HEK293 (cell line): ENCODE results near the gene MCF2L.

Experiments
- SP2 ChIP-seq: fragments of 450-650 bp; formaldehyde crosslinking; IDR thresholded peaks from 2 replicates; pipeline ENCODE4 v1.5.1; 2016; ENCODE audit warnings: missing biosample characterization, missing genetic modification characterization
- ZFP37 ChIP-seq: fragments of 450-650 bp; formaldehyde crosslinking; IDR thresholded peaks from 2 replicates; pipeline ENCODE4 v1.5.1; 2016; ENCODE audit warnings: missing biosample characterization, missing genetic modification characterization
- ZNF140 ChIP-seq: fragments of 450-650 bp; formaldehyde crosslinking; IDR thresholded peaks from 2 replicates; pipeline ENCODE4 v1.5.1; 2016; ENCODE audit warnings: missing biosample characterization, missing genetic modification characterization
- ZNF274 ChIP-seq, 2 experiments: fragments of 200-500 bp in 1 of 2; fragments of 450-650 bp in 1 of 2; sonication (Bioruptor generic) in 1 of 2; formaldehyde crosslinking in 1 of 2; IDR thresholded peaks; 2 replicates each; pipeline versions ENCODE4 v1.5.1 to v1.6.1; 2014 to 2016; ENCODE audit warnings: borderline replicate concordance in 1 of 2, inconsistent platforms in 1 of 2, low read length in 1 of 2, missing biosample characterization in 1 of 2, missing genetic modification characterization in 1 of 2
- ZNF423 ChIP-seq: fragments of 450-650 bp; formaldehyde crosslinking; IDR thresholded peaks from 2 replicates; pipeline ENCODE4 v1.5.1; 2016; ENCODE audit warnings: missing biosample characterization, missing genetic modification characterization
- ZSCAN23 ChIP-seq: fragments of 450-650 bp; formaldehyde crosslinking; IDR thresholded peaks from 2 replicates; pipeline ENCODE4 v1.5.1; 2016; ENCODE audit warnings: missing biosample characterization, missing genetic modification characterization
- TF ChIP-seq, protein P1 (sequence below): fragments of 450-650 bp; formaldehyde crosslinking; IDR thresholded peaks from 2 replicates; pipeline ENCODE4 v1.5.1; 2016; ENCODE audit warnings: missing biosample characterization, missing genetic modification characterization
- TF ChIP-seq, protein P2 (sequence below): fragments of 450-650 bp; formaldehyde crosslinking; IDR thresholded peaks from 2 replicates; pipeline ENCODE4 v1.5.1; 2016; ENCODE audit warnings: missing biosample characterization, missing genetic modification characterization
- TF ChIP-seq, protein P3 (sequence below): fragments of 450-650 bp; formaldehyde crosslinking; IDR thresholded peaks from 2 replicates; pipeline ENCODE4 v1.5.1; 2016; ENCODE audit warnings: missing biosample characterization, missing genetic modification characterization
- TF ChIP-seq, protein P4 (sequence below): fragments of 450-650 bp; IDR thresholded peaks from 2 replicates; pipeline ENCODE4 v1.5.1; 2018; ENCODE audit warnings: missing biosample characterization, missing genetic modification characterization
- TF ChIP-seq, protein P5 (sequence below): fragments of 450-650 bp; formaldehyde crosslinking; IDR thresholded peaks from 2 replicates; pipeline ENCODE4; 2016; ENCODE audit warnings: missing biosample characterization, missing genetic modification characterization

DNA sequence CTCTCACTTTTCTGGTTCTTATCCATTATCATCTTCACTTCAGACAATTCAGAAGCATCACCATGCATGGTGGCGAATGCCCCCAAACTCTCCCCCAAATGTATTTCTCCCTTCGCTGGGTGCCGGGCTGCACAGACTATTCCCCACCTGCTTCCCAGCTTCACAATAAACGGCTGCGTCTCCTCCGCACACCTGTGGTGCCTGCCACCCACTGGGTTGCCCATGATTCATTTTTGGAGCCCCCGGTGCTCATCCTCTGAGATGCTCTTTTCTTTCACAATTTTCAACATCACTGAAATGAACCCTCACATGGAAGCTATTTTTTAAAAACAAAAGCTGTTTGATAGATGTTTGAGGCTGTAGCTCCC, 150.8 kb downstream of the MCF2L start:
- TF ChIP-seq, protein P1, sequence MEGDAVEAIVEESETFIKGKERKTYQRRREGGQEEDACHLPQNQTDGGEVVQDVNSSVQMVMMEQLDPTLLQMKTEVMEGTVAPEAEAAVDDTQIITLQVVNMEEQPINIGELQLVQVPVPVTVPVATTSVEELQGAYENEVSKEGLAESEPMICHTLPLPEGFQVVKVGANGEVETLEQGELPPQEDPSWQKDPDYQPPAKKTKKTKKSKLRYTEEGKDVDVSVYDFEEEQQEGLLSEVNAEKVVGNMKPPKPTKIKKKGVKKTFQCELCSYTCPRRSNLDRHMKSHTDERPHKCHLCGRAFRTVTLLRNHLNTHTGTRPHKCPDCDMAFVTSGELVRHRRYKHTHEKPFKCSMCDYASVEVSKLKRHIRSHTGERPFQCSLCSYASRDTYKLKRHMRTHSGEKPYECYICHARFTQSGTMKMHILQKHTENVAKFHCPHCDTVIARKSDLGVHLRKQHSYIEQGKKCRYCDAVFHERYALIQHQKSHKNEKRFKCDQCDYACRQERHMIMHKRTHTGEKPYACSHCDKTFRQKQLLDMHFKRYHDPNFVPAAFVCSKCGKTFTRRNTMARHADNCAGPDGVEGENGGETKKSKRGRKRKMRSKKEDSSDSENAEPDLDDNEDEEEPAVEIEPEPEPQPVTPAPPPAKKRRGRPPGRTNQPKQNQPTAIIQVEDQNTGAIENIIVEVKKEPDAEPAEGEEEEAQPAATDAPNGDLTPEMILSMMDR (tag by site-specific recombination): no peak
- TF ChIP-seq ZSCAN23 (tag by site-specific recombination): no peak
- TF ChIP-seq, protein P2, sequence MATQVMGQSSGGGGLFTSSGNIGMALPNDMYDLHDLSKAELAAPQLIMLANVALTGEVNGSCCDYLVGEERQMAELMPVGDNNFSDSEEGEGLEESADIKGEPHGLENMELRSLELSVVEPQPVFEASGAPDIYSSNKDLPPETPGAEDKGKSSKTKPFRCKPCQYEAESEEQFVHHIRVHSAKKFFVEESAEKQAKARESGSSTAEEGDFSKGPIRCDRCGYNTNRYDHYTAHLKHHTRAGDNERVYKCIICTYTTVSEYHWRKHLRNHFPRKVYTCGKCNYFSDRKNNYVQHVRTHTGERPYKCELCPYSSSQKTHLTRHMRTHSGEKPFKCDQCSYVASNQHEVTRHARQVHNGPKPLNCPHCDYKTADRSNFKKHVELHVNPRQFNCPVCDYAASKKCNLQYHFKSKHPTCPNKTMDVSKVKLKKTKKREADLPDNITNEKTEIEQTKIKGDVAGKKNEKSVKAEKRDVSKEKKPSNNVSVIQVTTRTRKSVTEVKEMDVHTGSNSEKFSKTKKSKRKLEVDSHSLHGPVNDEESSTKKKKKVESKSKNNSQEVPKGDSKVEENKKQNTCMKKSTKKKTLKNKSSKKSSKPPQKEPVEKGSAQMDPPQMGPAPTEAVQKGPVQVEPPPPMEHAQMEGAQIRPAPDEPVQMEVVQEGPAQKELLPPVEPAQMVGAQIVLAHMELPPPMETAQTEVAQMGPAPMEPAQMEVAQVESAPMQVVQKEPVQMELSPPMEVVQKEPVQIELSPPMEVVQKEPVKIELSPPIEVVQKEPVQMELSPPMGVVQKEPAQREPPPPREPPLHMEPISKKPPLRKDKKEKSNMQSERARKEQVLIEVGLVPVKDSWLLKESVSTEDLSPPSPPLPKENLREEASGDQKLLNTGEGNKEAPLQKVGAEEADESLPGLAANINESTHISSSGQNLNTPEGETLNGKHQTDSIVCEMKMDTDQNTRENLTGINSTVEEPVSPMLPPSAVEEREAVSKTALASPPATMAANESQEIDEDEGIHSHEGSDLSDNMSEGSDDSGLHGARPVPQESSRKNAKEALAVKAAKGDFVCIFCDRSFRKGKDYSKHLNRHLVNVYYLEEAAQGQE (tag by site-specific recombination): no peak
- TF ChIP-seq ZFP37 (tag by site-specific recombination): no peak
- TF ChIP-seq, protein P3, sequence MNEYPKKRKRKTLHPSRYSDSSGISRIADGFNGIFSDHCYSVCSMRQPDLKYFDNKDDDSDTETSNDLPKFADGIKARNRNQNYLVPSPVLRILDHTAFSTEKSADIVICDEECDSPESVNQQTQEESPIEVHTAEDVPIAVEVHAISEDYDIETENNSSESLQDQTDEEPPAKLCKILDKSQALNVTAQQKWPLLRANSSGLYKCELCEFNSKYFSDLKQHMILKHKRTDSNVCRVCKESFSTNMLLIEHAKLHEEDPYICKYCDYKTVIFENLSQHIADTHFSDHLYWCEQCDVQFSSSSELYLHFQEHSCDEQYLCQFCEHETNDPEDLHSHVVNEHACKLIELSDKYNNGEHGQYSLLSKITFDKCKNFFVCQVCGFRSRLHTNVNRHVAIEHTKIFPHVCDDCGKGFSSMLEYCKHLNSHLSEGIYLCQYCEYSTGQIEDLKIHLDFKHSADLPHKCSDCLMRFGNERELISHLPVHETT (tag by site-specific recombination): no peak
- no peak for TF ChIP-seq SP2 (tag by site-specific recombination)
- TF ChIP-seq, protein P4, sequence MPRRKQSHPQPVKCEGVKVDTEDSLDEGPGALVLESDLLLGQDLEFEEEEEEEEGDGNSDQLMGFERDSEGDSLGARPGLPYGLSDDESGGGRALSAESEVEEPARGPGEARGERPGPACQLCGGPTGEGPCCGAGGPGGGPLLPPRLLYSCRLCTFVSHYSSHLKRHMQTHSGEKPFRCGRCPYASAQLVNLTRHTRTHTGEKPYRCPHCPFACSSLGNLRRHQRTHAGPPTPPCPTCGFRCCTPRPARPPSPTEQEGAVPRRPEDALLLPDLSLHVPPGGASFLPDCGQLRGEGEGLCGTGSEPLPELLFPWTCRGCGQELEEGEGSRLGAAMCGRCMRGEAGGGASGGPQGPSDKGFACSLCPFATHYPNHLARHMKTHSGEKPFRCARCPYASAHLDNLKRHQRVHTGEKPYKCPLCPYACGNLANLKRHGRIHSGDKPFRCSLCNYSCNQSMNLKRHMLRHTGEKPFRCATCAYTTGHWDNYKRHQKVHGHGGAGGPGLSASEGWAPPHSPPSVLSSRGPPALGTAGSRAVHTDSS (tag by site-specific recombination): no peak
- no peak for TF ChIP-seq ZNF140 (tag by site-specific recombination)
- no peak for TF ChIP-seq ZNF274 (IDR thresholded peaks at IDR 0.05; ENCODE audit: low read length)
- TF ChIP-seq ZNF274 (tag by site-specific recombination; IDR thresholded peaks at IDR 0.05; ENCODE audit: borderline replicate concordance): no peak
- no peak for TF ChIP-seq ZNF423 (tag by site-specific recombination)
- TF ChIP-seq, protein P5, sequence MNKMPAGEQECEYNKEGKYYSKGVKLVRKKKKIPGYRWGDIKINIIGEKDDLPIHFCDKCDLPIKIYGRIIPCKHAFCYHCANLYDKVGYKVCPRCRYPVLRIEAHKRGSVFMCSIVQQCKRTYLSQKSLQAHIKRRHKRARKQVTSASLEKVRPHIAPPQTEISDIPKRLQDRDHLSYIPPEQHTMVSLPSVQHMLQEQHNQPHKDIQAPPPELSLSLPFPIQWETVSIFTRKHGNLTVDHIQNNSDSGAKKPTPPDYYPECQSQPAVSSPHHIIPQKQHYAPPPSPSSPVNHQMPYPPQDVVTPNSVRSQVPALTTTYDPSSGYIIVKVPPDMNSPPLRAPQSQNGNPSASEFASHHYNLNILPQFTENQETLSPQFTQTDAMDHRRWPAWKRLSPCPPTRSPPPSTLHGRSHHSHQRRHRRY (tag by site-specific recombination): no peak
